HUDEP-2 (cell line): ENCODE results near the gene DIS3L2.
"Not testable (repeated sequence)": the region's sequence is repeated elsewhere in the genome, so short reads cannot be mapped to it uniquely, and the experiment has no call there.

Experiments used
- DNase-seq, 76 experiments: peaks; one replicate each; lab custom pipeline; 2025; ENCODE audit not compliant: unreplicated experiment in 76 of 76; lab: John Stamatoyannopoulos, UW

DIS3L2 gene

GRCh38 chr2:232287316-232287715 is 325.8 kb downstream of the DIS3L2 start:
- DNase-seq = no peak

GRCh38 chr2:232288489-232289030 is 327.0 kb downstream of the DIS3L2 start:
- no peak for DNase-seq

DNA sequence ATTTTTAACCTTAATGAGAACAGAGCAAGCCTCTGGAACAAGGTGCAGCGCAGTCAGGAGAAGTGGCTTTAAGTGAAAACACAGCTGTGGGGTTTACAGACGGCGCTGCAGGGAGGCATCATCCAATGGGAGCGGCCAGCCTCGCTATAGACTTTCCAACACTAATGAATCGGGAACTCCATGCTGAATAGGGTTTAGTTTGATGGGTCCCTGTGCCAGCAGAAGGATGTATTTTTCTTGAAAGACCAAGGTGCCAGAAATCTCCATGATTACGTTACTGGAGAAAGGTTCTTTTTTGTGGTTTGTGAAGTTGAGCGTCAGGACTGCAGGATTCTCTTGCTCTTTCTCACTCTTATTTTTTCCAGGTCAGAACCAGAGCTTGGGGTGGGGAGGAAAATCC is 329.2 kb downstream of the DIS3L2 start:
- DNase-seq = no peak

DNA sequence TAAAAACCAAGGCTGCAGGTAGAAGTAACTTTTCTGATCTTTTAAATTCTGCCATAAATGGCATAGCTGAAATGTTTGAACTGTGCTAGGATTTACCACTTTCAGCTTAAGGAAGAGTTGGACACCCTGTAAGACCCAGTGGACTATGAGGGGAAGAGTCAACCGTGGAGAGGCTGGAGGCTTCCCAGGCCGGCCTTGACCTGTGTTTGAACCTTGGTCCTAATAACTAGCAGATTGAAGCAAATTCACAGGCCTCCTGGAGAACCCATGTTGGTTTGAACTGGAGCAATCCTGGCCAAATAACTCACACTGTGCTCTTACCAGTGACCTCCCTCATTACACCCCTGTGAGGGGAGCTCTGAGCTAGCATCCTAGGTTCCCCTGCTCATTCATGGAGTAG is 329.8 kb downstream of the DIS3L2 start:
- DNase-seq = no peak

DNA sequence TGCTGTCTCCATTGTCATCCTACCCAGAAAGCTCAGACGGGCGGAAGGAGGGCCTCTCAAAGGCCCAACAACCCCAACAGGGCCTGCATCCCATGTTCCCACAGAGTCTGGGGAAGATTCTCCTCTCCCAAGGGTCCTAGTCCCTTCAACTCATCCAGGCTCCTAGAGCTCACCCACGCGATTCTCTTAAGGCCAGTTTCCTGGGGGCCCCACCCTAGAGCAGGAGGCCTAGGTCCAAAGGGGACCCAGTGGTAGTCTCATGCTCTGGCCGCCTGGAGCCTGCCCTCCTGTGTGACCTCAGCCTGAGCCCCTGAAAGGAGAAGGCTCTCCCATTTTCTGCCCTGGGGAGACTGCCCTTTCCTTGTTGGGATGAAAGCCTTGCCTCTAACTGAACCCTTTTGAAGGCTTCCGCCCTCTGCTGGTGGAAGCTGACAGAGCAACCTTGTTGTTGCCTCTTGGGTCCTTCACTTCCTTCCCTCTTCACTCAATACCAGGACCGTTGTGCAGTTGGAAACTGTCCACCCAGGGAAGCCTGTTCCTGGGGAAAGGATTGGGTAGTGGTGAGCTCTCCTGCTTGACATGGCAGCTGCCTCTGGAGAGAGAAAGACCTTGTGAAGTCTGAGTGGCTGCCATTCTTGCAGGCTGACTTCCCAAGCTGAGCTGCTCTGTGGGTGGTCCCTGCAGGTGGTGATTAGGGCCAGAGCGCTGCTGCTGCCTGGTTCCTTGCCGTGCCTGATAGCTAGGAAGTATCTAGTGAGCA is 331.1 kb downstream of the DIS3L2 start:
- DNase-seq = peak in 55 of 76 experiments; percentile 6 to 61 (median 32)

DNA sequence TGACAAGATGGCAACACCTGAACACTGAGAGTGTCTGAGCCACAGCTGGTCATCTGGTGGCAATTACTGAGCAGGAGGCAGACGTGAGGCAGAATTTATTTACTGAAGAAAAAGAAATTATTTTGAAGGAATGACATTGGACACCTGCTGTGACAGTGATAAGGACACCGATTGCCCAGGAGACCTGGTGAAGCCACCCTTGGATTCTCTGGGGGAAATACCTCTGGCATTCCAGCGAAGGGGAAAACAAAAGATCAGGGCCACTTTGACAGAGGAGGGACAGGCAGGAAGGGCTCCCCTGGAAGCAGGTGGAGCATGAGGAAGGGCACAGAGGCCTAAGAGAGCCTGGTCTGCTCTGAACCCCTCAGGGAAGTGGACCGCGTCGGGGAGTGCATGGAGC is 331.7 kb downstream of the DIS3L2 start:
- no peak for DNase-seq

DNA sequence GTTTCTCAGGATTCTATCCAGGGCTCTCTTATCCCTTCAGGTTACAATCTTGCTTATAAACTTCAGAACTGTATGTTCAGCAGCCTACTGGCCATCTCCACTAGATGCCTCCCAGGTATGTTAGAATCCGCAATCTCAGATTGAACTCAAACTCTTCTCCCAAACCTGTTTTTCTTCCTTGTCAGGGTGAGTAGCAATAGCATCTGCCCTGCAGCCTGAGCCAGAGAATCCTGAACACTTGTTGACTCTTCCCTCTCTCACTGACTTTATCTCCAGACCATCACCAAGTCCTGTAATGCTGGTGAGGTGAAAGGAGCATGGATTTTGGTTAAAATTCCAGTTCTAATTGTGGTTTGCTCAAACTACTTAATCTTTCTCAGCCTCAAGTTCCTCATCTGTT is 334.5 kb downstream of the DIS3L2 start:
- DNase-seq = no peak

DNA sequence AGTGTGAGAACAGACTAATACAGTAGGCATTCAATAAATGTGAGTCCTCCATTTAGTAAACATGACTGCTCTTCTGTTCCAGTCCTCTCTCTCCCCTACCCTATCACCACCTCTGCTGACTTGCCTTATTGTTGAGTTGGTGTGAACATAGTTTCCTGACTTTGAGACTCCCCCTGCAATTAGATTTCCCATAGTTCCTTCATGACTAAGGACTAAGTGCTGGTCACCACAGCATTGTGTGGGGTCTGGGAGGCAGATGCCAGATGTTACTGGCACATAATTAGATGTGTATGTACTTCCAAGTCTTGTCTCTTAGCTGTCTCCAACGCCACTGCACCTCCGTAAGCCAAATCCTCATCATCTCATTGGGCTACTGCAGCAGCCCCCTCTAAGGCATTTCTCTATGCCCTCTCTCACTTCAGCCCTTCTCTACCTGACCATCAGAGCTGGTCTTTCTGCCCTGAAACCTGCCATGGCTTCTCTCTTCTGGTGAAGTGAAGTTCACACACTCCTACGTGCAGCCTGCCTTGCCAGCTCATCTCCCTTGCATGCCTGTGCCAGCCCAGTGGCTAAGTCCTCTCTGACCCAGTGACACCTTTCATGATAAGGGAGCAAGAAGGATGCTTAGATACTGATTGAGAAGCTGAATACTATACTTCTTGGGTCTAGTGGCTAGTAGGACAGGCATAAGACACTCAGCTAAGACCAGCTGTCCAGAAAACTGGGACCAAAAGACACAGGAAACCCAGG is 335.4 kb downstream of the DIS3L2 start:
- DNase-seq = no peak

DNA sequence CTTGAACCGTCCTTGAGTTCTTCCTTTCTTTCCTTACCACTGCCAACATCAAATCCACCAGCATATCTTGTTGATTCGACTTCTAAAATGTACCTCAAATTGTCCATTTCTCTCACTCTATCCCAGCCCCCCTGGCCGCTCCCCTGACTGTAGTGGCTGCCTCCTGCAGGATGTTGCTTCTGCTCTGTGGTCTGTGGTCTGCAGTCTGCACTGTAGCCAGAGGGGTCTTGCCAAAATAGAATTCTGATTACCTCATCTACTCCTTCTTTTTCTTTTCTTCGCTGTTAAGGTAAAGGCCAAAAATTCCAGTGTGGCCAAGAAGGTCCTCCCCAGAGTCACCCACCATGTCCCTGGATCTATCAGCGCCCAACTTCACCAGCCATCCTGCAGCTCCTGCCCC is 337.6 kb downstream of the DIS3L2 start:
- no peak for DNase-seq

DNA sequence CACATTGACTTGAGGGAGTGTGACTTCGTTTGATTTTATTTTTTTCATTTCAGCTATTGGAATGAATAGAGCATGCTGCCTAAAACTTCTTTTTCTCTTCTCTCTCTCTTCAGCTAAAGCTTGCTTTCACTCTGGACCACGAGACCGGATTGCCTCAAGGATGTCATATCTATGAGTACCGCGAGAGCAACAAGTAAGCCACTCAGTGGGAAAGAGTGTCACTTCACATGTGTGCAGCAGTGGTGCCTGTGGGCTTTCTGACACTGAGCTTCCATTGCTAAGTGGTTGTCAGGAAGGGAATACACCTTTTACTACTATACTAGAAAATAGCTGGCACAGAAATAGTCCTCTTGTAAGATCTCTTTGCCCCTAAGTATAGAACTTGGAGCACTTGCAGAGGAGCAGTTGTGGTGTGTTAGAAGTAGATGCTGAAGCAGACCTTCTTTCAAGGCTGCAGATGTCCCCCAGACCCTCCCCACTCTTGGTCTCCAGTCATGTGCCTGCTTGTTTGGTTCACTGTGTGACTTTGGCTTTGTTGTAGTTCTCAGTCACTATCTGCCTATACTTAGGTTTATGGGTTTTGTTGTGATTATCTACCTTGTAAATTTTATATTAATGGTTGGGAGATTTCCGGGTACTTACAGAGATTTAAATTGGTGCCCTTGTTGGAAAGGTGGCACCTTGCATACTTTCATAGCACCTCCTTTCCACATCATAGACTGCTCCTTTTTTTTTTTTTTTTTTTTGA is 338.6 kb downstream of the DIS3L2 start:
- peak in 1 of 76 experiments; percentile 0 for DNase-seq

DNA sequence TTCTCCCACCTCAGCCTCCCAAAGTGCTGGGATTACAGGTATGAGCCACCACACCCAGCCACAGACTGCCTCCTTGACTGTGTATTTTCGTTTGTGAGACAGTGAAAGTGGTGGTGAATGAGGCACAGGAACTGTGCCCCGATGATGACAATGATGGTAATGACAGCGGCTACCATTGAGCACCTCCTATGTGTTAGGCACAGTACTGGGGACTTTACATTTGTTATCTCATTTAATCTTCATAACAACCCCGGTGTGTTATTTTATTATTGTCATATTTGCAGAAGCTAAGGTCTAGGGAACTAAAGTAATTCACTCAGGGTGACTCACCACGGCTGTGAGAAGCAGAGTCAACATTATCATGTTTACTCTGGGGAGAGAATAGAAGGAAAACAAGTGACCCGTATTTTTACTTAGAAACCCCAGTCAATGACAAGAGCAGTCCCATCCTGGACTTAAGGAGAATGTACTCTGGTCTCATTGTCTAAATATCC is 339.4 kb downstream of the DIS3L2 start:
- no peak for DNase-seq

- DNase-seq = no peak
These were observed 342.7 kb downstream of the DIS3L2 start for GRCh38 chr2:232304236-232304635.

- no peak for DNase-seq
These were observed 345.3 kb downstream of the DIS3L2 start for GRCh38 chr2:232306741-232307305.

DNA sequence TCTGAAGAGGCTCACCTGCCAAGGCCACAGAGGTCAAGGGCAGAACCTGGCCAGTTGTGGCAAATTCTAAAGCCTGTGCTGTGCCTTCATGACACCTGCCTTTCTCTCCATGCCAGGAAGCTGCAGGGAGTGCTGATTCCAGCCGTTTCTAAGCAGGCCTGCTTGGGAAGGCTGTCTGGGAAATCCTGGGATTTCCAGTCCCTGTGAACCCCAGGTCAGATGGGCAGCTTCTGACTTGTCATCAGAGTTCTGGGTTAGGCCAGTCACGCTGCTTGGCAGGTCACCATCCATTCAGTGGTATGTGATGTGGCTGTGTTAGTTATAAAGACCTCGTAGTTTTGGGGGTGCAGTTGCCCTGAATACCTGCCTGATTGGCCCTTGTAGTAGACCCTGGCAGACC is 346.3 kb downstream of the DIS3L2 start:
- no peak for DNase-seq

DNA sequence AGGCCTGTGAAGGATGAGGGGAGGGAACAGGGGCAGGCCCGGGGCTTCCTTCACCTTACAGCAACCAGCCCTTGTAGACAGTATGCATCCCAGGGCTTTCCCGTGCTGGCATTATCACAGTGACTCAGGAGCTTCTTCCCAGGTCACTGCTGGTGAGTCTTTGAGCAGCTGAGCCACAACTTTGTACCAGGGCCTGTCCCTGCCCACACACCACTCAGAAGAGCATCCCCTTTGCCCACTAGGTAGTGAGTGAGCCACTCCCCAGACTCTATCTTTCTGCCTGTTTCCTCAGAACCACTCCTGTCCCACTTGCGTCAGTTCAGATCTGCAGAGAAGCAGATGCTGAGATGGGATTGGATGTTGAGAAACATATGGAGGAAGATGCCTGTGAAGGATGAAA is 347.5 kb downstream of the DIS3L2 start:
- no peak for DNase-seq

GRCh38 chr2:232309592-232309991 is 348.1 kb downstream of the DIS3L2 start:
- DNase-seq = no peak

DNA sequence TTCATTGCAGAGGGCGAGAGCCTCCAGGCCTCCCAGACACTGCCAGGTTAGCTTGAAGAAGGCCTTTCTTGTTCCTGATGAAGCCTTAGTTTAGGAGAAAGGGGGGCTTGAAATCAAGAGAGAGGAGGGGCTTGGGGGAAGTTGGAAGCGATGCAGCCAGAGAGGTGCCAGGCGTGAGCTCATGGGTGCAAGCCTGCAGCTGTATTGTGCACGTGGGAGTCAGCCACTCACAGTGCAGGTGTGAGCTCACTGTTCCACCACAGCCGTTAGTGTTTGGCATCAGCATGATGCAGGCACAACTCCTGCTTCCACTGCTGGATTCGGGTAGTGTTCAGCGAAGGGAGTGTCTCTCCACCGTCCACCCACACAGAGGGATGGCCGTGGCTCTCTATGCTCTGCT is 348.6 kb downstream of the DIS3L2 start:
- DNase-seq = no peak

- no peak for DNase-seq
These were observed 349.2 kb downstream of the DIS3L2 start for GRCh38 chr2:232310696-232311095.

DNA sequence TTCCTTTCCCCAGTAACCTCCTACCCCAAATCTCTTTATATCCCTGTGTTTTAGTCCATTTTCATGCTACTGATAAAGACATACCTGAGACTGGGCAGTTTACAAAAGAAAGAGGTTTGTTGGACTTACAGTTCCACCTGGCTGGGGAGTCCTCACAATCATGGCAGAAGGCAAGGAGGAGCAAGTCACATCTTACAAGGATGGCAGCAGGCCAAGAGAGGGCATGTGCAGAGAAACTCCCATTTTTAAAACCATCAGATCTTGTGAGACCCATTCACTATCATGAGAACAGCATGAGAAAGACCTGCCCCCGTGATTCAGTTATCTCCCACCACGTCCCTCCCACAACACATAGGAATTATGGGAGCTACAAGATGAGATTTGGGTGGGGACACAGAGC is 352.1 kb downstream of the DIS3L2 start:
- not testable (repeated sequence) for DNase-seq

GRCh38 chr2:232315049-232315922 is 353.8 kb downstream of the DIS3L2 start:
- DNase-seq = peak in 4 of 76 experiments; percentile 6 to 12 (median 10)
